Tibial artery (tissue), 4 donors: ENCODE results near the gene MCTP1.

Source experiments
- DNase-seq, 2 donors: peaks; one replicate each; pipeline ENCODE4 v3.0.0-alpha.2; 2019
- H3K27ac ChIP-seq, 2 donors: fragments of 200-600 bp; sonication (generic) in 1 of 2; 1 replicate in 1 of 2; 2 replicates in 1 of 2; pipeline ENCODE4 v1.5.1; 2018 to 2019; ENCODE audit warnings: mild to moderate bottlenecking in 1 of 2
- H3K27me3 ChIP-seq, 2 donors: fragments of 200-600 bp; sonication (generic) in 1 of 2; one replicate each; pipeline versions ENCODE4 v1.5.1 to v1.6.0; 2016 to 2019
- H3K36me3 ChIP-seq, 3 donors: fragments of 200-600 bp; sonication (generic) in 2 of 3; one replicate each; pipeline ENCODE4 v1.5.1; 2016 to 2019; ENCODE audit warnings: mild to moderate bottlenecking in 2 of 3
- H3K4me1 ChIP-seq, 4 donors: fragments of 200-600 bp; sonication (generic) in 2 of 4; 1 replicate in 3 of 4; 2 replicates in 1 of 4; pipeline ENCODE4 v1.5.1; 2016 to 2019
- H3K4me3 ChIP-seq, 2 donors: fragments of 200-600 bp; sonication (generic) in 1 of 2; 1 replicate in 1 of 2; 2 replicates in 1 of 2; pipeline ENCODE4 v1.5.1; 2018 to 2019; ENCODE audit warnings: mild to moderate bottlenecking in 2 of 2
- H3K9me3 ChIP-seq, 3 donors: fragments of 200-600 bp; sonication (generic) in 1 of 3; one replicate each; pipeline ENCODE4 v1.5.1; 2016 to 2019
- CTCF ChIP-seq, 2 experiments: fragments of 200-600 bp in 1 of 2; fragments of 450-650 bp in 1 of 2; IDR thresholded peaks; one replicate each; pipeline ENCODE4 v1.5.1; 2017 to 2019; ENCODE audit warnings: antibody characterized with exemption in 2 of 2, mild to moderate bottlenecking in 1 of 2, moderate library complexity in 1 of 2
- intact Hi-C: fragments of 100-400 bp; cut with DNase I; formaldehyde crosslinking; loops from one replicate; pipeline ENCODE4 v1.15.0; 2023; ENCODE audit warnings: low total_unique reads

MCTP1 gene

GRCh38 chr5:94761786-94762185, 523.1 kb downstream of the MCTP1 start:
- no peaks in the 10 kb centered on the region for H3K9me3 ChIP-seq
- H3K27me3 ChIP-seq: no peaks in the 10 kb centered on the region
- H3K36me3 ChIP-seq: no peaks in the 10 kb centered on the region
- DNase-seq: no peak
- intact Hi-C loops: no loop called here
- H3K4me3 ChIP-seq: no peak overlapping the region
- H3K4me1 ChIP-seq: no peaks in the 10 kb centered on the region
- H3K27ac ChIP-seq: no peak overlapping the region
- no peak for TF ChIP-seq CTCF (IDR thresholded peaks at IDR 0.05)

- no peaks in the 10 kb centered on the region for H3K27me3 ChIP-seq
- no peaks in the 10 kb centered on the region for H3K36me3 ChIP-seq
- H3K9me3 ChIP-seq: no peaks in the 10 kb centered on the region
- intact Hi-C loops: no loop called here
- TF ChIP-seq CTCF (IDR thresholded peaks at IDR 0.05): no peak
- no peaks in the 10 kb centered on the region for H3K4me1 ChIP-seq
- H3K4me3 ChIP-seq: no peak overlapping the region
- DNase-seq: no peak
- H3K27ac ChIP-seq: no peak overlapping the region
Measured at GRCh38 chr5:94761055-94761454, 523.8 kb downstream of the MCTP1 start.

GRCh38 chr5:94759961-94760360, 524.9 kb downstream of the MCTP1 start:
- Histone ChIP-seq H3K9me3 (no peaks in the 10 kb centered on the region), H3K36me3 (no peaks in the 10 kb centered on the region), H3K27ac (no peak overlapping the region), H3K4me1 (no peaks in the 10 kb centered on the region), H3K4me3 (no peak overlapping the region), H3K27me3 (no peaks in the 10 kb centered on the region)
- TF ChIP-seq CTCF (IDR thresholded peaks at IDR 0.05): no peak
- intact Hi-C loops: no loop called here
- no peak for DNase-seq

- no peaks in the 10 kb centered on the region for H3K4me1 ChIP-seq
- no peak overlapping the region for H3K4me3 ChIP-seq
- no peaks in the 10 kb centered on the region for H3K36me3 ChIP-seq
- H3K9me3 ChIP-seq: no peaks in the 10 kb centered on the region
- TF ChIP-seq CTCF (IDR thresholded peaks at IDR 0.05): no peak
- H3K27ac ChIP-seq: no peak overlapping the region
- H3K27me3 ChIP-seq: no peaks in the 10 kb centered on the region
- intact Hi-C loops: no loop called here
- no peak for DNase-seq
Measured at GRCh38 chr5:94759022-94759421, 525.9 kb downstream of the MCTP1 start.

- Histone ChIP-seq H3K9me3 (no peaks in the 10 kb centered on the region), H3K36me3 (no peaks in the 10 kb centered on the region), H3K27me3 (no peaks in the 10 kb centered on the region), H3K4me3 (no peak overlapping the region), H3K27ac (no peak overlapping the region), H3K4me1 (no peaks in the 10 kb centered on the region)
- no peak for DNase-seq
- intact Hi-C loops: no loop called here
- no peak for TF ChIP-seq CTCF (IDR thresholded peaks at IDR 0.05)
Measured at GRCh38 chr5:94754824-94755223, 530.1 kb downstream of the MCTP1 start.

- intact Hi-C loops: no loop called here
- no peak for DNase-seq
- Histone ChIP-seq H3K36me3 (no peaks in the 10 kb centered on the region), H3K27ac (no peak overlapping the region), H3K27me3 (no peaks in the 10 kb centered on the region), H3K4me1 (no peaks in the 10 kb centered on the region), H3K9me3 (no peaks in the 10 kb centered on the region), H3K4me3 (no peak overlapping the region)
- no peak for TF ChIP-seq CTCF (IDR thresholded peaks at IDR 0.05)
Measured at GRCh38 chr5:94751460-94751859, 533.4 kb downstream of the MCTP1 start.
